DND-41 (cell line): Measurements from ENCODE around the gene KCNG2.

Experiments
- ATAC-seq: fragments of 200-7000 bp; cut with Tn5 transposase; 3 replicates; pipeline ENCODE4 v1.9.1; 2021; ENCODE audit warnings: low read depth; ENCODE audit not compliant: insufficient read depth
- DNase-seq: peaks from one replicate; pipeline ENCODE4 v3.0.0-alpha.2; 2020
- H2AFZ ChIP-seq: 2 replicates; pipeline ENCODE4 v1.6.0; 2012; ENCODE audit warnings: low read depth, low read length
- H3K27ac ChIP-seq: 2 replicates; pipeline ENCODE4 v1.5.1; 2012; ENCODE audit warnings: low read length, inconsistent platforms
- H3K27me3 ChIP-seq: fragments of 200-600 bp; sonication (generic); 2 replicates; pipeline ENCODE4 v1.6.0; 2012; ENCODE audit warnings: low read length, mild to moderate bottlenecking, inconsistent platforms; ENCODE audit not compliant: insufficient read depth, poor library complexity
- H3K36me3 ChIP-seq: 2 replicates; pipeline ENCODE4 v1.5.1; 2012; ENCODE audit warnings: low read length, inconsistent platforms; ENCODE audit not compliant: insufficient read depth
- H3K4me1 ChIP-seq: 2 replicates; pipeline ENCODE4 v1.5.1; 2012; ENCODE audit warnings: mild to moderate bottlenecking, low read length; ENCODE audit not compliant: insufficient read depth
- H3K4me2 ChIP-seq: 2 replicates; pipeline ENCODE4 v1.6.0; 2012; ENCODE audit warnings: mild to moderate bottlenecking, moderate library complexity, low read length, inconsistent platforms; ENCODE audit not compliant: insufficient read depth
- H3K4me3 ChIP-seq, 2 experiments: fragments of 200-600 bp in 1 of 2; shearing (Covaris generic) in 1 of 2; 2 replicates each; pipeline ENCODE4 v1.5.1; 2012 to 2016; ENCODE audit warnings: inconsistent platforms in 2 of 2, low read length in 2 of 2, mild to moderate bottlenecking in 2 of 2, low read depth in 1 of 2, moderate library complexity in 1 of 2
- H3K79me2 ChIP-seq: 2 replicates; pipeline ENCODE4 v1.6.0; 2012; ENCODE audit warnings: low read length, inconsistent platforms; ENCODE audit not compliant: insufficient read depth
- H3K9ac ChIP-seq: 2 replicates; pipeline ENCODE4 v1.6.0; 2012; ENCODE audit warnings: low read depth, mild to moderate bottlenecking, inconsistent platforms, low read length, moderate library complexity
- H3K9me3 ChIP-seq: 2 replicates; pipeline ENCODE4 v1.5.1; 2012; ENCODE audit warnings: low read length, moderate library complexity, mild to moderate bottlenecking, inconsistent platforms; ENCODE audit not compliant: insufficient read depth, severe bottlenecking
- H4K20me1 ChIP-seq: 2 replicates; pipeline ENCODE4 v1.6.0; 2012; ENCODE audit warnings: low read length; ENCODE audit not compliant: insufficient read depth
- CTCF ChIP-seq: IDR thresholded peaks from 2 replicates; pipeline ENCODE4 v1.5.1; 2012; ENCODE audit warnings: borderline replicate concordance, low read length, moderate library complexity, mild to moderate bottlenecking; ENCODE audit not compliant: poor library complexity, severe bottlenecking; ENCODE audit errors: extremely low read depth
- EZH2 ChIP-seq: IDR thresholded peaks from 3 replicates; pipeline ENCODE4 v1.6.1; 2012; ENCODE audit warnings: borderline replicate concordance, low read depth, mild to moderate bottlenecking, moderate library complexity, low read length, inconsistent platforms; ENCODE audit not compliant: severe bottlenecking

Gene KCNG2

GRCh38 chr18:79902640-79903039, 104.9 kb downstream of the KCNG2 start:
- DNase-seq (no peak), ATAC-seq (no peak)
- H3K9ac ChIP-seq: no peak overlapping the region
- H3K9me3 ChIP-seq: peaks cover 23% of the 10 kb centered on the region
- no peaks in the 10 kb centered on the region for H4K20me1 ChIP-seq
- H3K36me3 ChIP-seq: peaks cover 44% of the 10 kb centered on the region
- no peak overlapping the region for H3K27ac ChIP-seq
- H3K79me2 ChIP-seq: no peaks in the 10 kb centered on the region
- H3K4me1 ChIP-seq: no peaks in the 10 kb centered on the region
- no peak overlapping the region for H3K4me3 ChIP-seq
- TF ChIP-seq CTCF (no peak), EZH2 (no peak)
- H3K27me3 ChIP-seq: no peaks in the 10 kb centered on the region
- H2AFZ ChIP-seq: no peak overlapping the region
- H3K4me2 ChIP-seq: no peak overlapping the region

GRCh38 chr18:79903071-79903635, 105.4 kb downstream of the KCNG2 start:
- Histone ChIP-seq H4K20me1 (no peaks in the 10 kb centered on the region), H2AFZ (no peak overlapping the region)

GRCh38 chr18:79903787-79904356, 106.1 kb downstream of the KCNG2 start:
- Histone ChIP-seq H3K4me1 (no peaks in the 10 kb centered on the region), H3K79me2 (no peaks in the 10 kb centered on the region), H2AFZ (no peak overlapping the region), H3K4me3 (no peak overlapping the region), H3K9me3 (peaks cover 16% of the 10 kb centered on the region), H4K20me1 (no peaks in the 10 kb centered on the region), H3K27ac (no peak overlapping the region), H3K9ac (no peak overlapping the region), H3K36me3 (peaks cover 46% of the 10 kb centered on the region), H3K4me2 (no peak overlapping the region), H3K27me3 (no peaks in the 10 kb centered on the region)
- TF ChIP-seq CTCF: no peak
- no peak for TF ChIP-seq EZH2
- ATAC-seq: no peak
- DNase-seq: no peak

More at GRCh38 chr18:79903071-79903635, 105.4 kb downstream of the KCNG2 start:
- DNase-seq: no peak
- no peak overlapping the region for H3K4me2 ChIP-seq
- no peak overlapping the region for H3K9ac ChIP-seq
- no peaks in the 10 kb centered on the region for H3K27me3 ChIP-seq
- peaks cover 18% of the 10 kb centered on the region for H3K9me3 ChIP-seq
- H3K4me3 ChIP-seq: no peak overlapping the region
- TF ChIP-seq EZH2: no peak
- no peak for TF ChIP-seq CTCF
- peaks cover 44% of the 10 kb centered on the region for H3K36me3 ChIP-seq
- ATAC-seq: no peak
- no peak overlapping the region for H3K27ac ChIP-seq
- H3K4me1 ChIP-seq: no peaks in the 10 kb centered on the region
- H3K79me2 ChIP-seq: no peaks in the 10 kb centered on the region
